ENCODE results near the gene SALL2.
A peak's percentile ranks its signal among the peaks of the same experiment; 100 is the strongest.
"Not testable (repeated sequence)": the region's sequence is repeated elsewhere in the genome, so short reads cannot be mapped to it uniquely, and the experiment has no call there.

The SALL2 gene

DNA sequence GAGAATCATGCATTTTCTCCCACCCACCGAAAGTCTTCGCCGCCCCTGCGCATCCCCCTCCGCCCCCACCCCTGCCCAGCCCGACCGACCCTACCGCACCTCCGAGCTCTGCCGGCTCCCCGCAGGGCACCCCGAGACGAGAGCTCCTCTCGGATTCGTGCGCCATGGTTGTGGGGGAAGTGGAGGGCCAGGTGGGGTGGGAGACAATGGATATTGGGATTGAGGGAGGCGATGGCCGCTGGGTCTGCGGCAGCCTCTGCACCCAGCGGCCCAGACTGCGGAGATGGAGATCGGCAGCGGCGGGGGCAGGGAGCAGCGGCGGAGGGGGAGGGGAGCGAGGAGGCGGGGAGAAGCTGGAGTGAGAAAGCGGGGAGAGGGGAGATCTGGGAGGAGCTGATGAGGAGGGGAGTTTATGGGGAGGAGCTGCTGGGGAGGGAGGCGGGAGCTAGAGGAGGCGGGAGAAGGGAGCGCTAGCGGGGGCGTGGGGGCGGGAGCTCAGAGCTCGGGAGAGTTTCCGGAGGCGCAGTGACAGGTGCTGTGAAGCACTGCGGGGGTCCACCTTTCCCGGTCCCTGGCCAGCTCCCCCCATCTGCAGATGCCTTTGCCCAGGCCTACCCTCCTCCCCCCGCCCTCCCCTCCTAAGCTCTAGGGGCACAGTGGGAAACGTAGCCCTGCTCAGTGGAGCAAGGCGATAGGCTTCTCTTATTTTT is at the start of gene SALL2:
Gene SALL2 (minus strand): TSS at position 385 of the 710 bp plus-strand sequence. CDS start 219 bp downstream, at position 166.
- peak; percentile 71 to 72 for DNase-seq

DNA sequence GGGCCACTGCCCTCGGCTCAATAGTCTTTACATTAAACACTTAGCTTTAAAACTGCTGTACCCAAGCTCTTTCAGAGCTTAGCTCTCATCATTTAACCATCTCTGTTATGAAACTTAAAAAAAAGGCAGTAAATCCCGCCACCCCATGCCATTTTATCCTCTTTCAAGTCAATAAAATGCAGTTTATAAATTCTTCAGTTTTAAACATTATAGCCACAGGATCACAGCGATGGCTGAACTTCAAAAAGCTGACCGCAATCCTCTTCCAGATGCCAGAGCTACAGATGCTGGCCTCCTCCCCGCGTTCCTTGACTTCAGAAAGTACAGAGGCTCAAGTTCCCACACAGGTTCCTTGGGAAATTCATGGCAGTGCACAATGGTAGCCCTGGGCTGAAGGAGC is 49.5 kb upstream of the SALL2 start:
- DNase-seq, result no peak

DNA sequence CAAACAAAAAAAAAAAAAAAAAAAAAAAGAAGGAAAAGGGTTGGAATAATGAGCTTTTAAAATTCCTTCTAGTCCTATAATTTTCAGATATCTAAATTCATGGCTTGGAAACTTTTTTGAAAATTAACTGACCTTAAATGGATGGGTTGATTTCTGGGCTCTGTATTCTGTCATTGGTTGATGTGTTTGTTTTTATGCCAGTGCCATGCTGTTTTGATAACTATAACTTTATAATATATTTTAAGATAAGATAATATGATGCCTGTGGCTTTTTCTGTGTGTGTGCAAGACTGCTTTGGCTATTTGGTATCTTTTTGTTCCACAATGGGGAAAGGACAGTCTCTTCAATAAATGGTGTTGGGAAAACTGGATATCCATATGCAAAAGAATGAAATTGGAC is 46.5 kb upstream of the SALL2 start:
- DNase-seq, result no peak

DNA sequence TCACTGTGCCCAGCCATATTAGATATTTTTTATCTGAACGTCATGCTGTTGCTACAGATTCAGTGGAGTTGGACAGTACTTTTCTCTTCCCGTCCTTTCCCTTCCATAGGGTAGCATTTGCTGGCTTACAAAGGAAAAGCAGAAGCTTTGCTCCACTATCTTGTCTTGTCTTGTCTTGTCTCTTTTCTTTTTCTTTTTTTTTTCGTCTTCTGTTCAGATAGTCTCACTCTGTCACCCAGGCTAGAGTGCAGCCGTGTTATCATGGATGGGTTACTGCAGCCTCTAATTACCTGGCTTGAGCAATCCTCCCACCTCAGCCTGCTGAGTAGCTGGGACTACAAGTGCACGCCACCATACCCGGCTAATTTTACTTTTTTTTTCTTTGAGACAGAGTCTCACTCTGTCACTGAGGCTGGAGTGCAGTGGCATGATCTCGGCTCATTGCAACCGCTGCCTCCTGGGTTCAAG is 32.6 kb upstream of the SALL2 start:
- DNase-seq, result no peak

DNA sequence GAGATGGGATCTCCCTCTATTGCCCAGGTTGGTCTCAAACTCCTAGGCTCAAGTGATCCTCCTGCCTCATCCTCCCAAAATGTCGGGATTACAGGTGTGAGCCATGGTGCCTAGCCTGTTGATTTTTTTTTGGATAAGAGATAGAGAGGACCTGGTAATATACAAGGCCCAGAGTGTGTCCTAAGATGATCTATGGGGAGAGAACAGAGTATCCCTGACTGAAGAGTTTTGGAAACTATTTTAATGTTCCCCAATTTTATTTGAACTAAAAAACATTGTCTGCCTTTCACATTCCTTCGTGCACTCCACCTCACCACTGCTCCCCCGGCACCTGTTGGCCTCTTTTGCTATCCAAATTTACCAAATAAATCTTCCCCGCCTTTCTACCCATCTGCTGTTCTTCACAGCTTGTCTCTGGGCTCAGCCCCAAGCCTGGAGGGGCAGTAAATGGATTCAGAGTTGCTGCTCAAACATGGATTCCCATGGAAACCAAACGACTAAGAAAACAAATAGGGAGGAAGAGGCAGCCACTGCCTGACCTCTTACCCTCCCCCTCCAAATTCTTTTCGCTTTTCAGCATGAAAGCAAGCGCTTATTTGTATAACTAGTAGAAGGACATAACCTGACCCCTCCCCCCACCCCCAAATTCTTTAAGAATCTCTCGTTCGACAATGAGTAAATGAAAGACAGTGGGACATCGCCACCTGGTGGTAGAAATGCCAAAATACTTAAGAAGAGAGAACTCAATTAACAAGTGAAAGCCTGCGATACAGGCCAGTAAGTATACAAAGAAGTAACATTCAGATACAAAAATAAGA is 31.1 kb upstream of the SALL2 start:
- peak; percentile 71 to 83 for DNase-seq

DNA sequence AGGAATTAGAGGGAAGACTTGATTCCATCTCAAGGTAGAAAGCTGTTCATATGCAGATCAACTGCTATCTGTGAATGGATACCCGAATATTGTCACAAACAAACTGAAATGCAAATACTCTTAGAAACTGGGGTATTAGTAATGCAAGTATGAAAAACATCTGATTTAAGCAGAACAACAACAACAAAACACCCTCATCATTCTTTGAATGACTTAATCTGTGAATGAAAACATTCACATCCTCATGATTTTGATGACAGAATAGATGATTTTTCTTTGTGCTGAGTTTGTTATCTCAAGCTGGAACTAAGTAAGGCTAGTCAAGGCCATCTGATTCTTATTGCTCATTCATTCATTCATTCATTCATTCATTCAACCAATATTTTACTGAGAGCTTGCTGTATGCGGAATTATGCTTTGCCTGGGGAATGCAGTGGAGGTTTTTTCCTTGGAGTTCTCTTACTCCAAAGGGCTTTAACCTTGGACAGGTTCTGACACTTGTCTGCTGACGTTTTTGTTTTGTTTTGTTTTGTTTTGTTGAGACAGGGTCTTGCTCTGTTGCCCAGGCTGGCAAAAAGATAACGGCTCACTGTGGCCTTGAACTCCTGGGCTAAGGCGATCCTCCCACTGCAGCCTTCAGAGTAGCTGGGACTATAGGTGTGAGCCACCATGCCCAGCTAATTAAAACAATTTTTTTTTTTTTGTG is 30.4 kb upstream of the SALL2 start:
- DNase-seq, result no peak

DNA sequence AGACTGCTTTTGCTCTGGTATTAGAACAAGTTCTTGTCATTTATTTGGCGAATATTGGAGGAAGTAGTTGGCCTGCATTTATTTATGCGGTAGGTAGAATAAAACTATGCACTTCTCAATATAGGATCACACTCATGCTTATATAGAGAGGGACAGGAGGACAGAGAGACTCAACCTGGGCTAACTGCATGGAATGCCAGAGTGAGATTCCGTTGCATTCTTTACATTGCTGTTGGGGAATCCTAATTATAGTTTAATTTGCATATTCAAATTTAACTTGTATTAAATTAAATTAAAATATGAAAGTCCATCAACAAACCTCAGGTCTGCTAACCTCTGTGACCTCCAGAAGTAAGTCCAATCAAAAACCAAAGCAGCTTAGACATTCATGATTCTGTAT is 27.1 kb upstream of the SALL2 start:
- DNase-seq, result no peak

DNA sequence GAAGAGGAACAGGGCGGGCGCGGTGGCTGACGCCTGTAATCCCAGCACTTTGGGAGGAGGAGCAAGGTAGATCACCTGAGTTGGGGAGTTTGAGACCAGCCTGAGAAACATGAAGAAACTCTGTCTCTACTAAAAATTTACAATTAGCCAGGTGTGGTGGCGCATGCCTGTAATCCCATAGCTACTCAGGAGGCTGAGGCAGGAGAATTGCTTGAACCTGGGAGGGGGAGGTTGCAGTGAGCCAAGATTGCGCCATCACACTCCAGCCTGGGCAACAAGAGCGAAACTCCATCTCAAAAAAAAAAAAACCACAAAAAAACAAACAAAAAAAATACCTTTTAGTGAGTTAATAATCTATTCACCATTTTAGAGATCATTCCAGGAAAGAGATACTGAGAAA is 18.4 kb upstream of the SALL2 start:
- not testable (repeated sequence) for DNase-seq

DNA sequence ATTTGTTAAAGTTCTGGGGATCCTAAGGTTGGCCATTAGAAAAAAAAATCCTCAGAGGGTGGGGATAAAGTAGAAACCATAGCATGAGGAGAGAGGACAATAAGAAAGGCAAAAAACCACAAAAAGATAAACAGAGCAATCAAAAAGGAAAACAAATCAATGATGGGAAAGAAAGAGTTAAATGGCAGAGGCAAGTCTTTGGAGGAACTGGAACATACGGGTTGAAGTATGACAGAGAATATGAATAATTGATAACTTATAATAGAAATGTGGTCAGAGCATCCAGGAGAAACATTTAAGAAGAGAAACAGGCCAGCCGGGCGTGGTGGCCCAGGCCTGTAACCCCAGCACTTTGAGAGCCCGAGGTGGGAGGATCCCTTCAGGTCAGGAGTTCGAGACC is 17.8 kb upstream of the SALL2 start:
- no peak for DNase-seq

DNA sequence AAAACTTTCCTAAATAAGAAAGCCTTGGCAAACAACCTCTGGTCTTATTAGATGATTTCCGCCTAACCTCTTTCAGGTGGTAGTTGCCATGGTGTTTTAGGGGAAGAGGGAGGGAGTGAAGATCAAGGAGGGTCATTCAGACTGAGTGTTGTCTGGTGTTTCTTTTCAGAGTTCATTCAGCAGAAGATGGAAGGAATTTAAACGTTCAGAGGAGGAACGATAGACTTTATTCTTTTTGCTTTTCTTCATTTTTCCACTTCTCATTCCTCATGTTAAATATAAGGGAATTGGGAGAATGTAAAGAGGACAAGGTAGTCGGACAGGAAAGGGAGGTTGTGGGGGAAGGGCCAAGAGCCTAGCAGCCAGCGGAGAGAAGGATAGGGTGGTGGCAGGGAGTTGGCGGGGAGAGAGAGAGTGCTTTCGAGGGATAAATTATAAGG is 17.4 kb upstream of the SALL2 start:
- DNase-seq, result no peak

DNA sequence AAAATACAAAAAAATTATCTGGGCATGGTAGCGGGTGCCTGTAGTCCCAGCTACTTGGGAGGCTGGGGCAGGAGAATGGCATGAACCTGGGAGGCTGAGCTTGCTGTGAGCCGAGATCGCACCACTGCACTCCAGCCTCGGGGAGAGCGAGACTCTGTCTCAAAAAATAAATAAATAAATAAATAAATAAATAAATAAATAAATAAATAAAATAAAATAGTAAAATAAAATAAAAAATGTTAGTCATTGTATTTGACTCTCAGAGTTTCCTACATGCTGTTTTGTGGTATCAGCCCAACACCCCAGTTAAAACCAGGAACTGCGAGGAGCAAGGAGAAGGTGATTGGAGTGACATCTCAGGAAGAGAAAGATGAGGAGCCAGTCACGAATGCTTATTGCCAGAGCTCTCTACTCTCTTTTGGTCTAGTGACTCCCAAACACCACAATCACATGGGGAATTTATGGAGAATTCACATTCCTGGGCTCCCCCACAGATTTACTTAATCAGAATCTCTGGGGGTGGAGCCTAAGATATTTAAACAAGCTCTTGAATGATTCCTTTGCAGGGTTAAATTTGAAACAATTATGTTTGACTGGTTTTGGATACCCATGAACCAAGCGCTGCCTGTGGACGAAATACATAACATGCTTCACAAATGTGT is 15.4 kb upstream of the SALL2 start:
- DNase-seq, result no peak

DNA sequence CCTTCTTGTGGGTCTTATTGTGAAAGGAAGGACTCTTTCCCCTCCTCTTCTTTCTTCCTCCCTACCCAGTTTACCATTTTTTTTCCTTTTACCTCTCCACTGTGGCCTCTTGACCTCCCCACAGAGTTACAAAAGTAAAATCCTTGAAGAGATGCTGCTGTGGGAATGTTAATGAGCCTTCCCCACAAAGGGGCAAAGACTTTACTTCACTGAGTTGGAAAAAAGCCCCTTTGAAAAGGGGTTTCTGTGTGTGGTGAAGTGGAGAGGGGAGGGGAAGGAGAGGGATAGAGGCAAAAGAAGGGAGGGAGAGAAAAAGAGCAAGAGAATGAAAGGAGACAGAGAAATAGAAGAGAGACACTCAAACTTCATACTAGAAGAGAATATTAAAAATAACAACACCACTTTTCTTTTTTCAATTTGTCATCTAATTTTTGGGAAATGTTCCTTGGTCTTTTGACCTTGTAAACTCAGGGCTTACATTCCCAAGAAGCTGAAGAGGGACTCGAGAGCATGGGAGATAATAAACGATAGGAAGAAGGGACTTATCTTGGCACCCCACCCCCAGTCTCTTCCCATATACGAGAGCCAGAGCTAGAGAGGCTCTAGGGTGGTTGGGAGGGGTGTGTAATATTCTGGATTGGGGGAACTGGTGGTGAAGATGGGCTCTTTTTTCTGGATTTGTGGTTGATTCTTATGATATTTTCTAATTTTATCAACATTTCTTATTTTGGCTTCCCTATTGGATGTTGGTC is 13.2 kb upstream of the SALL2 start:
- DNase-seq, result no peak

DNA sequence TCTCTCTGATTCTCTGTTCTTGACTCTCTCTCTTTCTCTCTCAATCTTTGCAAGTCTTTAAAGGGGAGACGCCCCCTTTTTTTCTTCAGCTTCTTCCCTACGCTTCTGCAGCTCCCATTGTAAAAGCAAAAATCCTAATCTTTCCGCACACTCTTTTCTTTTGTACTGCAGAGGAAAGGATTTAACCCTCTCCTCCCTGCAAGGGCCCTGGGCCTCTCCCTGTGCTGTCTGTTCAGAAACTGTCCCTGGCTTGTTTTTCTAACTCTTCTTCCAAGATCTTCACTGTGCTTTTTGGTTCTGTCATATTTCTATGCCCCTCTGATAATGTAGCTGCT is 10.9 kb upstream of the SALL2 start:
- DNase-seq, result no peak

DNA sequence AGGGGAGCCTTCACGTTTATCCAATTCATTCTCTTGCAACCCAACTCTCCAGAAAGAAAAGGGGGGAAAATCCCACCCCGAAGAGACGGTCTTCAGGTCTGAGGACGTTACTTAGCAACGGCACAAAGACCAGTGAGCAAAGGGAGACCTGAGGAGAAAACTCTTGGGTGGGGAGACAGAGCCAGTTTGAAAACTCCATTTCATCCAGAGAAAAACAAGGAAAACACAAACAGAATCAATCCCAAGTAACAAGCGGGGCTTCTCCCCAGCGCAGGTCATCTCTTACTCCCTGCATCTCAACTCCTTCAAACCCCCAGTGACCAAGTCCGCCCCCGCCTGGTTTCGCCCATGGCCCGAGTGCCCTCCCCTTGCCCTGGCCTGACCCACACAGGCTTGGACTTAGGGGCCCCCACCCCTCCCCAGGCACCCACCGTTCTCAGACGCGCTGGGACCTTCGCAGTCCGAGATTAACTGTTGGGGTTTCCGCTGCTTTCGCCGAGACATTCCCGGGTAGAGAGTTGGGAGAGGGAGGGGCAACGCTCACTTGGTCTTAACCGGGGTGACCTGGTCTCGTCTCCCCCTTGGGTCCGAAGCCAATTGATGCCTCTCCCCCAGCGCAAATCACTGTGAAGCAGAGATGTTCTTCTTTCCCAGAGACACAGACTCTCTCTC is 10.4 kb upstream of the SALL2 start:
- DNase-seq, result no peak

DNA sequence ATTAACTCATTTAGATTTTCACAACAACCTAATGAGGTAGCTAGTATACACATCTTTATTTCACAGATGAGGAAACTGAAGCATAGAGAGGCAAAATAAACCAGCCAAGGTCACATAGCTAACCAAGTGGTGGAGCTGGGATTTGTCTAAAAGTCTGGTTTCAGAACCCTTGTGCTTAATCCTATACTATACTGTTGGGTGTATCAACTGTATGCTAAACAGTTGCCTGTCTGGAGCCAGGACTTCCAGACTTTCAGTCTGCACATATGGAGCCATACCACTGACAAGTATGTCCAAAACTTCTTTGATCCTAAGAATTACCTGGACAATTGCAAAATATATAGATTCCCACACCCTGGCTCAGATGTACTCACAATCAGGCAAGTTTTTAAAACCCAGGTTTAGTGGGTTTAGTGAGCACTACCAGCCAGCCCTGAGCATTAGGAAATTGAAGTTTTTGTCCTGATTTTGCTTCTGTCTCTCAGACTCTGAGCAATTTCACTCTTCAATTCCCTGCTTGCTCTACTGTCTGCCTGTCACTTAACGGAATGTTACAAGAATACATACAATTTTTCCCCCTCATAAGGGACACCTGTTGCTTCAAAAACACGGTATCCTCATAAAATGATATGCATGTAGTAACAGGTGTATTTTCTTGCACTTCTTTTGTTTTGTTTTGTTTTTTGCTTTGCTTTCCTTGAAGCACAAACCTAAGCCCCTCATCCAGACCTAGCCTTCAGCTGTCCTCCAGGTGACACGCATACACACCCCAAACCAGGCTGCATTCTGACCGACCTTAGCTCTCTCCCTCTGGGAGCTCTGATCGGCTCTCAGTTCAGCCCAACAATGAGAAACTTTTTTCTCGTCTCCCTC is 9.6 kb upstream of the SALL2 start:
- no peak for DNase-seq

DNA sequence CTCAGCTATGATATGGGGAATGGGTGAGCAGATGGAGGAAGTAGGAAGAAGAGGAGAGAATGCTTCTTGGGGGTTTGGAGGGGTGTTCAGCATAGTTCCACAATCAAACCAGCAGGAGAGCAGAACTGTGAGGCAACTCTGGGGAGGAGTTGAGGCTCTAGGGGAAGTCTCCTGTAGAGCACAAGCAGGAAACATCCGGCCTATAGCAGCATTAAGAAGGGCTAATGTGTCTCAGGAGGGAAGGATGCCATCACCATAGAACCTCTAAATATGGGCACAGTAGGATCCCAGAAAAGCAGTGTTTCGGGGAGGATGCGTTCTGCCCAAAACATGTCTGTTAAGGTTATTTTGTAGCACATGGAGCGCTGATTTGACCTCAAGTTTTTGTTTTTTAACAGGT is 8.4 kb upstream of the SALL2 start:
- no peak for DNase-seq

DNA sequence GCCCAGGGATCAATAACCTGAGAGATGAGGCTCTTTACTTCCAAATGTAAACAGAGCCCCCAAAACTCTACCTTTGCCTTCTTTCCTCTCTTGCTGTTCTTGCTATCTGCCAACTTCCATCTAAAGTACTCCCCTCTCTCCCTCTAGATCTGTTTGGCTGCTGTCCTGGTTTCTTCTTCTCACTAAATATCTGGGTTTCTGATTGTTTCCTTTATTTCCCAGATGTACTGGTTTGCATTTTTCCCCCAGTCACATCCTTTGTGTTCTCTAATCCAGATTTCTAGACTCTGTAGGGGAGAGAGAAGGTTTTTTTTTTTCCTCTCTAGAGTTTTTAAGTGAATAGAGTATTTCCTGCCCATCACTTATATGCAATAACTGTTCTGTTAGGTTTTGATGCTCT is 7.1 kb upstream of the SALL2 start:
- DNase-seq, result no peak

DNA sequence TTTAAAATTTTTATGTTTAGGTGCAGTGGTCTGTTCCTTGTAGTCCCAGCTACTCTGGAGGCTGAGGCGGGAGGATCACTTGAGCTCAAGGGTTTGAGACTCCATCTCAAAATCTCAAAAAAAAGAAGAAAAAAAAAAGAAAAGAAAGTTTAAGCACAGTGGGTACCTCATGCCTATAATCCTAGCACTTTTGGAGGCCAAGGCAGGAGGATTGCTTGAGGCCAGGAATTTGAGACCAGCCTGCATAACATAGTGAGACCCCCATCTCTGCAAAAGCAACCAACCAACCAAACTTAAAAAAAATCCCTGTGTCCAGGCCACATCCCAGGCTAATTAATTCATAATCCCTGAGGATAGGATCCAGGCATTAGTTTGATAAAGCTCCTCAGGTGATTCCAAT is 3.4 kb upstream of the SALL2 start:
- no peak for DNase-seq

DNA sequence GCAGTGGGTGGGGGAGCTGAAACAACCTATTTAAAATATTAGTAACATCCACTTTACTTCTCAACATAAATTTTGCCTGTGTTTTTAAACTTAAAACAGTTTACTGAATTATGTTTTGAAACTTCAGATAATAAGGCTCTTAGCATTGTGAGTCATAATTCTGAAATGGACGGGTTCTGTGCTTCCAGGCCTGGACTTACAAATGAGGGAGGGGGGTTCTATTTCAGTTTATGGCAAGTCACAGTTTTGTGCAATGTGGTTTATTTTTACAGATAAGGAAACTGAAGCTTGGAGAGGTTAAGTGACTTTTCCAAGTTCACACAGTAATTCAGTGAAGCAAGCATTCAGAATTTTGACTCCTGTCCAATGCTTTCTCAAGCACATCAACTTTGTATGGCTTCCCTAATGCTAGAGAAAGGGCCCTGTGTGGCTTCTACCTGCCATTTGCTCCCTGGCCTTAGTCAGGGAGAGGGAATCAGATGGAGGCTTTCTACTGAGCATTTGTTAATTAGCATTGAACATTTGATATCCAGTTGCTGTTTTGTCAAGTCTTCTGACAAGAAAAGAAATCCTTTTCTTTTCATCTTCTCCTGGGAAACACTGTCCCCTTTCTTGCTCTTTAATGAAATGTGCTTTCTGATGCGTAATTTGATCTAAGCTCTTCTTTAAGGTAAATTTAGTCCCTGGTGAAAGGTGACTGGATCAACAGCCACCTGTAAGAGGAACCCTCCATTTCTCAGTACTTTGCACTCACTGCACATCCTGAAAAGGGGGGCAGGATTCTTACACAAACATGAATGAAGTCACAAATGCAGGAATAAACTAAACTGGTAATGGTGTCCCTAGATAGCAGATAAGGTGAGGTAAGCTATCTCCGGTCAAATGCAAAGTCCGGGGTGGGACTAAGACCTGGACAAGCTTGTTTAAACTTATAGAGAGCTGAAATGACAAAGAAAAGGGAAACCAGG is 2.5 kb upstream of the SALL2 start:
- no peak for DNase-seq

DNA sequence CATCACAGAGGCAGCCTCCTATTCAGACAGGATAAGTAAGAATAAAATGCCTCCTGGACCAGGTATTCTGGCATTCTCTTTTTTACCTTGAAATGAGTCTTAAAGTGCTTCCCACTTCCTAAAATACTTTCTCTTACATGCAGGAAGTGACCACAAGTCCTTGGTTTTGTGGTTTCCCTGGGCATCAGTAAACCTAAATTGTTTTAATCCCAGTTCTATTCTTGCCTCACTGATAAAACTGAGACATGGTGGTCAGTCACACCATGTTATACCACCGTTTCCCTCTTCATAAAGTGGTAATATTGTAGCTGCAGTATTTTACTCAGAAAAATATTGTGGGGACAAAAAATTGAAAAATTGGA is 1.2 kb upstream of the SALL2 start:
- no peak for DNase-seq

All from activated CD4-positive, alpha-beta T cell treated with anti-CD3 and anti-CD28 coated beads for 4 hours (primary cell).